ENCODE measurements around the gene MTHFD1.
"Not testable (repeated sequence)": the region's sequence is repeated elsewhere in the genome, so short reads cannot be mapped to it uniquely, and the experiment has no call there.

The MTHFD1 gene

GRCh38 chr14:64387782-64388532 lies at the start of gene MTHFD1:
TSS of gene MTHFD1 (plus strand) at chr14:64388353. CDS start at chr14:64388428, 75 bp downstream.
- DNase-seq (ENCODE audit: low read depth), result peak; percentile 99

GRCh38 chr14:64338616-64339316 lies 49.4 kb upstream of the MTHFD1 start:
- DNase-seq (ENCODE audit: low read depth), result peak; percentile 88

GRCh38 chr14:64340560-64341196 lies 47.5 kb upstream of the MTHFD1 start:
- DNase-seq (ENCODE audit: low read depth), result no peak

- DNase-seq (ENCODE audit: low read depth), result no peak
Measured at GRCh38 chr14:64347748-64348147, 40.4 kb upstream of the MTHFD1 start.

- DNase-seq (ENCODE audit: low read depth), result no peak
Measured at GRCh38 chr14:64349741-64350490, 38.2 kb upstream of the MTHFD1 start.

- no peak for DNase-seq (ENCODE audit: low read depth)
Measured at GRCh38 chr14:64363265-64363846, 24.8 kb upstream of the MTHFD1 start.

- no peak for DNase-seq (ENCODE audit: low read depth)
Measured at GRCh38 chr14:64364907-64365306, 23.2 kb upstream of the MTHFD1 start.

- DNase-seq (ENCODE audit: low read depth), result not testable (repeated sequence)
Measured at GRCh38 chr14:64365358-64365889, 22.7 kb upstream of the MTHFD1 start.

GRCh38 chr14:64369201-64369600 lies 19.0 kb upstream of the MTHFD1 start:
- no peak for DNase-seq (ENCODE audit: low read depth)

GRCh38 chr14:64387232-64387781 lies 846 bp upstream of the MTHFD1 start:
- no peak for DNase-seq (ENCODE audit: low read depth)

- DNase-seq (ENCODE audit: low read depth), result peak; percentile 11
Measured at GRCh38 chr14:64388533-64389285, 556 bp downstream of the MTHFD1 start.

- DNase-seq (ENCODE audit: low read depth), result no peak
Measured at GRCh38 chr14:64391113-64391725, 3.1 kb downstream of the MTHFD1 start.

GRCh38 chr14:64391986-64392385 lies 3.8 kb downstream of the MTHFD1 start:
- DNase-seq (ENCODE audit: low read depth), result no peak

- not testable (repeated sequence) for DNase-seq (ENCODE audit: low read depth)
Measured at GRCh38 chr14:64393189-64393726, 5.1 kb downstream of the MTHFD1 start.

- no peak for DNase-seq (ENCODE audit: low read depth)
Measured at GRCh38 chr14:64394423-64394822, 6.3 kb downstream of the MTHFD1 start.

- no peak for DNase-seq (ENCODE audit: low read depth)
Measured at GRCh38 chr14:64394977-64395633, 7.0 kb downstream of the MTHFD1 start.

GRCh38 chr14:64400829-64401459 lies 12.8 kb downstream of the MTHFD1 start:
- DNase-seq (ENCODE audit: low read depth), result no peak

- DNase-seq (ENCODE audit: low read depth), result no peak
Measured at GRCh38 chr14:64401949-64402348, 13.8 kb downstream of the MTHFD1 start.

GRCh38 chr14:64405295-64405694 lies 17.1 kb downstream of the MTHFD1 start:
- no peak for DNase-seq (ENCODE audit: low read depth)

All from GM04503 (cell line).